ENCODE measurements around the gene MYO16.

- TF ChIP-seq POLR2AphosphoS5 (IDR thresholded peaks at IDR 0.05; ENCODE audit: insufficient read depth in 1 of 2, low read depth in 1 of 2) = no peak
- TF ChIP-seq, protein P1, sequence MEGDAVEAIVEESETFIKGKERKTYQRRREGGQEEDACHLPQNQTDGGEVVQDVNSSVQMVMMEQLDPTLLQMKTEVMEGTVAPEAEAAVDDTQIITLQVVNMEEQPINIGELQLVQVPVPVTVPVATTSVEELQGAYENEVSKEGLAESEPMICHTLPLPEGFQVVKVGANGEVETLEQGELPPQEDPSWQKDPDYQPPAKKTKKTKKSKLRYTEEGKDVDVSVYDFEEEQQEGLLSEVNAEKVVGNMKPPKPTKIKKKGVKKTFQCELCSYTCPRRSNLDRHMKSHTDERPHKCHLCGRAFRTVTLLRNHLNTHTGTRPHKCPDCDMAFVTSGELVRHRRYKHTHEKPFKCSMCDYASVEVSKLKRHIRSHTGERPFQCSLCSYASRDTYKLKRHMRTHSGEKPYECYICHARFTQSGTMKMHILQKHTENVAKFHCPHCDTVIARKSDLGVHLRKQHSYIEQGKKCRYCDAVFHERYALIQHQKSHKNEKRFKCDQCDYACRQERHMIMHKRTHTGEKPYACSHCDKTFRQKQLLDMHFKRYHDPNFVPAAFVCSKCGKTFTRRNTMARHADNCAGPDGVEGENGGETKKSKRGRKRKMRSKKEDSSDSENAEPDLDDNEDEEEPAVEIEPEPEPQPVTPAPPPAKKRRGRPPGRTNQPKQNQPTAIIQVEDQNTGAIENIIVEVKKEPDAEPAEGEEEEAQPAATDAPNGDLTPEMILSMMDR (IDR thresholded peaks at IDR 0.05) = no peak
These were observed 625.9 kb downstream of the MYO16 start for GRCh38 chr13:109255141-109255856.
